ENCODE results near the gene CDHR3. TPM values are rescaled to one million over a fixed set of nuclear protein-coding genes. Genes with fewer than 3 reads are reported as not detected.

Gene CDHR3
- total and polyA plus RNA-seq, 9 of the 15 experiments (the other 6 are each of a cell fraction or from before 2014, with no cell fraction given) = 0.03 to 0.66 (median 0.24) TPM; not detected in 1

GRCh38 chr7:106038289-106038688 is 75.2 kb downstream of the CDHR3 start:
- H3K4me2 ChIP-seq (ENCODE audit: insufficient read depth, low read length) = no peak overlapping the region
- H3K4me1 ChIP-seq (replicated peaks in 1 of 2; ENCODE audit: control insufficient read depth in 2 of 2, insufficient read depth in 2 of 2, low read length in 2 of 2) = peaks cover 0 to 13% of the 10 kb centered on the region in 2 experiments; a peak in 3 of 5 replicates
- intact Hi-C loops (cut with micrococcal nuclease) (no loop called here), in situ Hi-C loops (cut with MboI) (no loop called here)
- ATAC-seq (no peak), DNase-seq (ENCODE audit: extremely low read depth in 1 of 4, low spot score in 3 of 4) (no peak), FAIRE-seq (no peak)
- no peaks in the 10 kb centered on the region for H3K79me2 ChIP-seq (ENCODE audit: control insufficient read depth, insufficient read depth, low read length)
- BruUV-seq (replicated peaks) = no TSS peak
- H2AFZ ChIP-seq (ENCODE audit: low read depth, low read length) = no peak overlapping the region
- no peaks in the 10 kb centered on the region for H3K9me3 ChIP-seq (replicated peaks; ENCODE audit: control insufficient read depth, insufficient read depth, low read depth, low read length)
- no peaks in the 10 kb centered on the region for H3K9me1 ChIP-seq (ENCODE audit: control insufficient read depth, insufficient read depth, low read length)
- H3K9ac ChIP-seq (ENCODE audit: insufficient read depth in 1 of 2, low read depth in 2 of 2, low read length in 2 of 2) = no peak overlapping the region
- ChIA-PET POLR2A (no interaction called here), CTCF (ENCODE audit: low intra/inter-chr PET ratio) (no interaction called here)
- peaks cover 7% of the 10 kb centered on the region; the same call in 1 of the 2 replicates for H4K20me1 ChIP-seq (replicated peaks; ENCODE audit: control insufficient read depth, insufficient read depth, low read length)
- WGBS (ENCODE audit: insufficient coverage, low coverage, missing lambda C conversion rate) = 21% methylated on average over 5 of the region's 5 CpGs
- no peak overlapping the region for H3K27ac ChIP-seq (ENCODE audit: extremely low read depth, low read depth, low read length)
- peaks cover 0 to 20% of the 10 kb centered on the region in 2 experiments; a peak in 3 of 5 replicates for H3K27me3 ChIP-seq (ENCODE audit: control insufficient read depth in 2 of 2, insufficient read depth in 2 of 2, low read length in 2 of 2)
- no peak overlapping the region for H3K4me3 ChIP-seq
- no peaks in the 10 kb centered on the region for H3K36me3 ChIP-seq (ENCODE audit: control insufficient read depth, insufficient read depth, low read length)
- TF ChIP-seq AFF1 (IDR thresholded peaks at IDR 0.05; ENCODE audit: low read depth in 1 of 2, partially characterized antibody in 2 of 2) = no peak
- TF ChIP-seq PRPF4 (IDR thresholded peaks at IDR 0.05; ENCODE audit: insufficient read depth, low read depth, low read length, poor library complexity, severe bottlenecking) = no peak
- no peak for TF ChIP-seq ZNF445 (CRISPR knock-in tag; IDR thresholded peaks at IDR 0.05; ENCODE audit: low read depth)
- no peak for TF ChIP-seq ZEB2 (IDR thresholded peaks at IDR 0.05)
- TF ChIP-seq TOE1 (IDR thresholded peaks at IDR 0.05; ENCODE audit: borderline replicate concordance) = no peak
- no peak for TF ChIP-seq TOE1 (CRISPR knock-in tag; IDR thresholded peaks at IDR 0.05; ENCODE audit: borderline replicate concordance, low read depth)
- no peak for TF ChIP-seq HDGF (IDR thresholded peaks at IDR 0.05)
- TF ChIP-seq HDAC1 (IDR thresholded peaks at IDR 0.05) = no peak
- TF ChIP-seq RUNX1 (IDR thresholded peaks at IDR 0.05; ENCODE audit: low read depth) = no peak
- TF ChIP-seq CTCFL (IDR thresholded peaks at IDR 0.05; ENCODE audit: borderline replicate concordance, insufficient read depth, low read depth, low read length, poor library complexity, severe bottlenecking) = no peak
- no peak for TF ChIP-seq HIVEP1 (CRISPR knock-in tag; IDR thresholded peaks at IDR 0.05)
- no peak for TF ChIP-seq HBP1 (CRISPR knock-in tag; IDR thresholded peaks at IDR 0.05)
- TF ChIP-seq KLF10 (CRISPR knock-in tag; IDR thresholded peaks at IDR 0.05) = no peak
- TF ChIP-seq NRF1 (conservative IDR thresholded peaks at IDR 0.05 in 1 of 2, IDR thresholded peaks at IDR 0.05 in 1 of 2) = no peak
- no peak for TF ChIP-seq ZNF586 (CRISPR knock-in tag; conservative IDR thresholded peaks at IDR 0.05)
- no peak for TF ChIP-seq SMARCE1 (IDR thresholded peaks at IDR 0.05)

Data from K562 (cell line).